K562 (cell line): Measurements from ENCODE around the gene CYP1B1. TPM values are rescaled to one million over a fixed set of nuclear protein-coding genes. Genes with fewer than 3 reads are reported as not detected.

Experiments used
- ATAC-seq: fragments of 200-7000 bp; cut with Tn5 transposase; 3 replicates; pipeline ENCODE4 v1.9.1; 2020; ENCODE audit warnings: moderate library complexity
- BruUV-seq: library from RNA; stranded (reverse); fragments of 400-500 nt; replicated peaks from 2 replicates; lab custom pipeline; 2021; lab: Mats Ljungman, UMichigan
- CTCF ChIA-PET: fragments of 300-600 bp; formaldehyde crosslinking; extraction: SDS; loops from one replicate; lab custom pipeline; 2021; ENCODE audit warnings: low intra/inter-chr PET ratio; lab: Yijun Ruan, JAX
- POLR2A ChIA-PET: fragments of 300-600, 350-650 bp; sonication (Branson Sonifier 250); formaldehyde crosslinking; extraction: SDS; loops from one replicate; lab custom pipeline; 2021; ENCODE audit warnings: antibody characterized with exemption, inconsistent platforms; lab: Yijun Ruan, JAX
- DNase-seq, 4 experiments: peaks; one replicate each; pipeline versions ENCODE4 v3.0.0 to v3.0.0-alpha.2; 2011 to 2018; ENCODE audit warnings: low spot score in 3 of 4, mixed read lengths in 3 of 4; ENCODE audit errors: extremely low read depth in 1 of 4
- FAIRE-seq: peaks from 2 replicates; lab custom pipeline; 2011; peaks lifted over from hg19 to GRCh38; lab: Jason Lieb, UNC
- H2AFZ ChIP-seq: 2 replicates; pipeline ENCODE4 v1.6.0; 2011; ENCODE audit warnings: low read depth, low read length, control low read depth, inconsistent platforms
- H3K27ac ChIP-seq: fragments of 200-600 bp; 3 replicates; pipeline ENCODE4 v1.8.0; 2011; ENCODE audit warnings: low read depth, mild to moderate bottlenecking, control low read depth, inconsistent platforms, low read length, moderate library complexity, mixed read lengths; ENCODE audit errors: extremely low read depth
- H3K27me3 ChIP-seq, 2 experiments: fragments of 300-600 bp in 1 of 2; 2 replicates in 1 of 2; 3 replicates in 1 of 2; pipeline versions ENCODE4 v1.6.0 to v1.8.0; 2011; ENCODE audit warnings: inconsistent platforms in 2 of 2, low read length in 2 of 2, mild to moderate bottlenecking in 1 of 2, mixed read lengths in 1 of 2, moderate library complexity in 1 of 2; ENCODE audit not compliant: control insufficient read depth in 2 of 2, insufficient read depth in 2 of 2
- H3K36me3 ChIP-seq: fragments of 300-600 bp; 3 replicates; pipeline ENCODE4 v1.8.0; 2011; ENCODE audit warnings: mild to moderate bottlenecking, low read length, inconsistent platforms; ENCODE audit not compliant: control insufficient read depth, insufficient read depth
- H3K4me1 ChIP-seq, 2 experiments: fragments of 200-600 bp in 1 of 2; replicated peaks in 1 of 2; 2 replicates in 1 of 2; 3 replicates in 1 of 2; pipeline versions ENCODE4 v1.5.1 to v1.8.0; 2011; ENCODE audit warnings: inconsistent platforms in 2 of 2, low read length in 2 of 2, mild to moderate bottlenecking in 1 of 2, mixed read lengths in 1 of 2, moderate library complexity in 1 of 2; ENCODE audit not compliant: control insufficient read depth in 2 of 2, insufficient read depth in 2 of 2
- H3K4me2 ChIP-seq: 2 replicates; pipeline ENCODE4 v1.6.1; 2011; ENCODE audit warnings: low read length, control low read depth, inconsistent platforms, mixed read lengths; ENCODE audit not compliant: insufficient read depth
- H3K4me3 ChIP-seq: fragments of 200-600 bp; sonication (generic), shearing (Covaris generic); 2 replicates; pipeline ENCODE4 v1.5.1; 2016; ENCODE audit warnings: control low read depth, inconsistent platforms
- H3K79me2 ChIP-seq: fragments of 200-600 bp; 3 replicates; pipeline ENCODE4 v1.8.0; 2011; ENCODE audit warnings: low read length, inconsistent platforms; ENCODE audit not compliant: control insufficient read depth, insufficient read depth
- H3K9ac ChIP-seq, 2 experiments: 2 replicates each; pipeline versions ENCODE4 v1.6.0 to v1.6.1; 2011; ENCODE audit warnings: low read depth in 2 of 2, low read length in 2 of 2, control low read depth in 1 of 2, inconsistent platforms in 1 of 2, mild to moderate bottlenecking in 1 of 2, mixed read lengths in 1 of 2; ENCODE audit not compliant: insufficient read depth in 1 of 2
- H3K9me1 ChIP-seq: one replicate; pipeline ENCODE4 v1.6.0; 2011; ENCODE audit warnings: inconsistent platforms, mild to moderate bottlenecking, low read length, moderate library complexity; ENCODE audit not compliant: control insufficient read depth, insufficient read depth
- H3K9me3 ChIP-seq: replicated peaks from 2 replicates; pipeline ENCODE4 v1.5.1; 2011; ENCODE audit warnings: low read depth, low read length, inconsistent platforms; ENCODE audit not compliant: control insufficient read depth, insufficient read depth
- H4K20me1 ChIP-seq: replicated peaks from 2 replicates; pipeline ENCODE4 v1.6.1; 2011; ENCODE audit warnings: low read length, inconsistent platforms, mixed read lengths; ENCODE audit not compliant: control insufficient read depth, insufficient read depth
- NRF1 ChIP-seq, 2 experiments: fragments of 450-650 bp; IDR thresholded peaks in 1 of 2; conservative IDR thresholded peaks in 1 of 2; 2 replicates each; pipeline ENCODE4 v1.6.1; 2014; ENCODE audit warnings: mild to moderate bottlenecking in 2 of 2
- TAF7 ChIP-seq: fragments of 450-650 bp; IDR thresholded peaks from 2 replicates; pipeline ENCODE4 v1.6.1; 2016; ENCODE audit warnings: missing genetic modification characterization, missing compliant biosample characterization
- TBP ChIP-seq: optimal IDR thresholded peaks from 2 replicates; pipeline ENCODE3; 2011; ENCODE audit warnings: low read depth, low read length, improper control_type of control experiment
- ZNF143 ChIP-seq: sonication (generic); formaldehyde crosslinking; IDR thresholded peaks from 2 replicates; pipeline ENCODE4 v1.9.0; 2022; ENCODE audit warnings: mild to moderate bottlenecking, missing genetic modification reagents
- ZNF583 ChIP-seq: fragments of 250-450 bp; sonication (Bioruptor Pico); IDR thresholded peaks from 2 replicates; pipeline ENCODE4 v1.4.0; 2020
- WGBS: fragments of 100-300 bp; shearing (Covaris generic); methylation state at CpG from one replicate; pipeline ENCODE4 v1.1.6; 2016; ENCODE audit warnings: low coverage, mixed read lengths; ENCODE audit not compliant: insufficient coverage; ENCODE audit errors: missing lambda C conversion rate; 5-methylcytosine and 5-hydroxymethylcytosine counted together
- in situ Hi-C: fragments of 300-500 bp; cut with MboI; formaldehyde crosslinking; loops from 4 replicates; pipeline ENCODE4 v1.15.0; 2018; ENCODE audit warnings: inconsistent platforms, mixed read lengths
- intact Hi-C: fragments of 100-400 bp; cut with micrococcal nuclease; formaldehyde crosslinking; loops from 2 replicates; pipeline ENCODE4 v1.14.2; 2022
- polyA plus RNA-seq, 8 experiments: library from polyadenylated mRNA; depleted of rRNA in 4 of 8; stranded (reverse) in 5 of 8; unstranded in 3 of 8; fragments of >200 nt; fragmentation: Nextera tagmentation in 2 of 8; fragmentation: Illumina TruSeq in 1 of 8; extraction: Ambion mirVana in 2 of 8; extraction: Trizol in 1 of 8; gene quantifications; 2 replicates each; pipeline versions ENCODE4 v1.2.1 to v1.2.3, GENCODE V29; 2011 to 2014; ENCODE audit warnings: inconsistent platforms in 1 of 8, missing spikeins in 1 of 8
- total RNA-seq, 7 experiments: library from RNA; depleted of rRNA in 6 of 7; stranded (reverse); fragments of >200 nt in 6 of 7; fragmentation: Illumina TruSeq in 2 of 7; extraction: Trizol in 2 of 7; gene quantifications; 2 replicates each; pipeline versions ENCODE4 v1.2.1 to v1.2.3, GENCODE V29; 2011 to 2021; ENCODE audit warnings: low replicate concordance in 1 of 7
- TF ChIP-seq, protein P1 (sequence below): sonication (generic); formaldehyde crosslinking; IDR thresholded peaks from 2 replicates; pipeline ENCODE4 v1.8.0; 2022; ENCODE audit warnings: mild to moderate bottlenecking, missing genetic modification reagents, borderline replicate concordance

CYP1B1 gene
- total and polyA plus RNA-seq, 9 of the 15 experiments (the other 6 are each of a cell fraction or from before 2014, with no cell fraction given) = 0.07 TPM; not detected in 8

DNA sequence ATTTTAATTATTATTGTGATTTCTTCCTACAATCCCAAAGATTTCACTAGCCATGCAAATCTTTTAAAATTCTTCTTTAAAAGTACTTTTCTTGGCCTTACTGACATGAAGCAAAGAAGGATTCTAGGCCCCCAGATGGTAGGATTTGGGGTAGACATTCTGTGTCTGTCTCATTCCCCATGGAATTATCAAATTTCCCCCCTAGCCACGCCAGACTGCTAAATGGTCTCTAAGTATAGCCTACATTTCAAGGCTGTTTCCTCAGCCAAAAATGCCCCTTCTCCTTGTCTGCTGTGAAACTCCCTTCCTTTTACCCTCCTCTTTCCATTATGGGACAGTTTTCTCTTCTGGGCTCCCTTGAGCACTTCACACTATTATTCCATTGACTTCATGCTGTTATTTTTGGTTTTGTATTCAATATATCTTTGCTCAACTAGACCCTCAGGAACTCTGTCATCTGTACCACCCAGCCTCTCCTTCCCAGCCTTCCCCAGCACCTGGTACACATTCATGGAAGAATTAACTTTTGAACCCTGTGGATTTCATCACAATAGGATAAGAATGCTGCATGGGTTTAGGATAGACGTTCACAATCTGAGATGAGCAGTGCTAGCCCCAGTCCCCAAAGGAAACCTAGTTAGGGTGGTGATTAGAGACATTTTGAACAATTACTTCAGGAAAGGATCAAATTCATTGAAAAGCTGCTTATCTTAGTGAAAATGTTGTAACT is 21.5 kb upstream of the CYP1B1 start:
- H3K27ac ChIP-seq = no peak overlapping the region
- CTCF ChIA-PET = no interaction called here
- no peak for FAIRE-seq
- POLR2A ChIA-PET = no interaction called here
- no peak for TF ChIP-seq TBP
- TF ChIP-seq, protein P1, sequence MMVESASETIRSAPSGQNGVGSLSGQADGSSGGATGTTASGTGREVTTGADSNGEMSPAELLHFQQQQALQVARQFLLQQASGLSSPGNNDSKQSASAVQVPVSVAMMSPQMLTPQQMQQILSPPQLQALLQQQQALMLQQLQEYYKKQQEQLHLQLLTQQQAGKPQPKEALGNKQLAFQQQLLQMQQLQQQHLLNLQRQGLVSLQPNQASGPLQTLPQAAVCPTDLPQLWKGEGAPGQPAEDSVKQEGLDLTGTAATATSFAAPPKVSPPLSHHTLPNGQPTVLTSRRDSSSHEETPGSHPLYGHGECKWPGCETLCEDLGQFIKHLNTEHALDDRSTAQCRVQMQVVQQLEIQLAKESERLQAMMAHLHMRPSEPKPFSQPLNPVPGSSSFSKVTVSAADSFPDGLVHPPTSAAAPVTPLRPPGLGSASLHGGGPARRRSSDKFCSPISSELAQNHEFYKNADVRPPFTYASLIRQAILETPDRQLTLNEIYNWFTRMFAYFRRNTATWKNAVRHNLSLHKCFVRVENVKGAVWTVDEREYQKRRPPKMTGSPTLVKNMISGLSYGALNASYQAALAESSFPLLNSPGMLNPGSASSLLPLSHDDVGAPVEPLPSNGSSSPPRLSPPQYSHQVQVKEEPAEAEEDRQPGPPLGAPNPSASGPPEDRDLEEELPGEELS = no peak
- TF ChIP-seq ZNF583 (CRISPR knock-in tag) = no peak
- no peak for TF ChIP-seq TAF7 (tag)
- no peak for TF ChIP-seq ZNF143 (CRISPR knock-in tag)
- no peak for TF ChIP-seq NRF1 (conservative IDR thresholded peaks at IDR 0.05 in 1 of 2, IDR thresholded peaks at IDR 0.05 in 1 of 2)
- TF ChIP-seq, all 486 proteins: peak for 0
- no peak overlapping the region for H3K4me3 ChIP-seq
- H3K9me1 ChIP-seq = no peaks in the 10 kb centered on the region
- no peaks in the 10 kb centered on the region for H4K20me1 ChIP-seq
- H3K79me2 ChIP-seq = no peaks in the 10 kb centered on the region
- no peak for ATAC-seq
- in situ Hi-C loops (no loop called here), intact Hi-C loops (no loop called here)
- no peak overlapping the region for H3K4me2 ChIP-seq
- 0 out of 5 replicates have a peak, but pooled peaks cover 0 to under 1% of the 10 kb centered on the region in 2 experiments for H3K4me1 ChIP-seq
- H2AFZ ChIP-seq = no peak overlapping the region
- H3K9ac ChIP-seq = no peak overlapping the region
- peaks cover 16 to 21% of the 10 kb centered on the region in 2 experiments for H3K27me3 ChIP-seq
- 0% methylated on average over 2 of the region's 2 CpGs for WGBS
- no peak for DNase-seq
- no peaks in the 10 kb centered on the region for H3K36me3 ChIP-seq
- no TSS peak for BruUV-seq
- no peaks in the 10 kb centered on the region for H3K9me3 ChIP-seq
